Measurements from ENCODE around the gene MARK3.
"Not testable (repeated sequence)": the region's sequence is repeated elsewhere in the genome, so short reads cannot be mapped to it uniquely, and the experiment has no call there.

Gene MARK3

DNA sequence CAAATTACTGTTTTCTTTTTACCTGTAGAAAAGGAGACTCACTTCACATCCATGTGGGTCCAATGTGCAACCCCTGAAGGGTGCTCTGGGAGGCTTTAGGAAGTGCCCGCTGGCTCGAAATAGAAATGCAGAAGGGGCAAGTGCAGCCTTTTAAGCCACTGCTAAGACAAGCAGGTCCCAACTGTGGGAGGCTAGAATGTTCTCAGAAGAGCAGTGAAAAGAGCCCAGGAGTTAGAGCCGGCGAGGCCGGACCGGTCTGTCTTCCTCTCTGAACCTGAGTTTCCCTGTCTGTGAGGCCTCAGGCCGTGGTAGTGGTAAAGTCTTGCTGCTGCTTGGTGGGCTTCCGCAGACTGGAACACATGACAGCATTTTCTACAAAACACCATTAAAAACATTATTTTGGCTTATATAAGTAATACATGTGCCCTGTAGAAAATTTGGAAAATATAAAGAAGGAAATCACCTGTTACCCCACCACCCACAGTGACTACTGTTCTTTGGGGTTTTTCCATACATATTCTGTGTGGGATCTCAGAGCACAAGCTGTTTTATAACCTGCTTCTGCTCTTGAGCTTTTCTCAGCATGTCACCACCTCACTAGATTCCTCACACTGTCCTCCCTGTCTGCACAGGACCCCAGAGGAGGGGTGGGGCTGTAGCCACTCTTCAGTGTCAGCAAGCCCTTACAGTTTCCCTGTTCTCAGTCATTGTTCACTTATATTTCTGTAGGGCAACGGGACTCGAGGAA is 131.4 kb downstream of the MARK3 start:
- DNase-seq: no peak

GRCh38 chr14:103517174-103517566 is 132.0 kb downstream of the MARK3 start:
- no peak for DNase-seq

DNA sequence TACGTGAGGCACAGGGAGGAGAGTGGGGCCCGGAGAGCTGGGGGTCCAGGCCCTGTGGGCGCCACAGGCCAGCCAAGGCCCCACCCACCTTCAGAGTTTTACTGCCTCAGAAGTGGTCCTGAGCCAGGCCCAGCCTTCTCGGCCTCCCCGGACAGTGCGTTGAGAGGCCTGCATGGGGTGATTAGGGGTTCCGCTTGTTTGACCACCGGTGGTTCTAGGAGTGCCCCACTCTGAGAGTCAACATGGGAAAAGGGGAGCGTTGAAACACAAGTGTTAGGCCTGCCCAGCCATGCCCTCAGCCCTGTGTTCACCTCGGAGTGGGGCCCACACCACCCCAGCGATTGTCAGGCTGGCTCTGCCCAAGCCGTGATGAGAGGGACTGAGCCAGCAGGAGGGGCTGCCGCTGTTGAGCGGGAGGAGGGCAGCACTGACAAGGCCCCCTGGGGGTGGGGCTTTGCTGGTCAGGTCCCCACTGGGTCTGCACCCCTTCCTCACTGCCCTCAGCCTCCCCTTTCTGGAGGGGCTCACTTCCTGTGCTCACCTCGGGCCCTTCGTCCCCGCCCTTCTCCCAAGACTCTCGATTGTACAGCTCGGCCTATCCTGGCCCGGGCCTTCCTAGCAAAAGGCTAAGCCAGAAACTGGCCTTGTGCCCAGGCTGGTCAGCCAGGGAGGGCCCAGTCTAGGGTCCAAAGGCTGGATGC is 132.7 kb downstream of the MARK3 start:
- no peak for DNase-seq

DNA sequence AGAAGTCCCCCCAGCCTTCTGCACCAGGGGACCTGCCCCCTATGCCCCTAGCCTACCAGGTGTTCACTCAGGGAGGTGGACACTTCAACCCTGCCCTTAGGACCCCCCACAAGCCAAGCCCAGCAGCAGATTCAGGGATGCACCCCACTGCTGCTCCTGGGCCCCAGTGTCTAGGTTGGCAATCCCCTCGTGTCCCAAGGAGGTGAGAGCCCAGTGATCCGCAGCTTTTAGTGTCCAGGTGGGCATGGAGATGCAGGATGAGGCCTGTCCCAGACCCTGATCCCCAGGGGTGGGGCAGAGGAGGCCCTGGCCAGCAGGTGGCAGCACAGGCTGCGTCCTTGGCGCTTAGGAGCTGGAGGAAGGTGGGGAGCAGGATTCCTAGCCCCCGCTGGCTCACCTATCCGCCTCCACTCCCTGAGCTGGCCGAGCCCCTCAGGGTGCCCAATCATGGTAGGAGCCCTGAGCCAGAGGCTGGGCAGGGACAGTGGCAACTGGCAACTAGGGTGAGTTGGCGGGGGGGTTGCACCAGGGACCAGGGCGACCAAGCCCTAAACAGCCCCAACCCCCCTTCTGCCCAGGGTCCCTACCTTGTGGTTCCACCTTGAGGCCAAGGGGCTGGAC is 133.3 kb downstream of the MARK3 start:
- DNase-seq: peak; percentile 77

- no peak for DNase-seq
These were observed 134.0 kb downstream of the MARK3 start for GRCh38 chr14:103519043-103519836.

- DNase-seq: no peak
These were observed 134.6 kb downstream of the MARK3 start for GRCh38 chr14:103519837-103520212.

- DNase-seq: no peak
These were observed 135.0 kb downstream of the MARK3 start for GRCh38 chr14:103520269-103520656.

GRCh38 chr14:103520657-103521437 is 135.6 kb downstream of the MARK3 start:
- DNase-seq: peak; percentile 90

- no peak for DNase-seq
These were observed 136.3 kb downstream of the MARK3 start for GRCh38 chr14:103521438-103521950.

DNA sequence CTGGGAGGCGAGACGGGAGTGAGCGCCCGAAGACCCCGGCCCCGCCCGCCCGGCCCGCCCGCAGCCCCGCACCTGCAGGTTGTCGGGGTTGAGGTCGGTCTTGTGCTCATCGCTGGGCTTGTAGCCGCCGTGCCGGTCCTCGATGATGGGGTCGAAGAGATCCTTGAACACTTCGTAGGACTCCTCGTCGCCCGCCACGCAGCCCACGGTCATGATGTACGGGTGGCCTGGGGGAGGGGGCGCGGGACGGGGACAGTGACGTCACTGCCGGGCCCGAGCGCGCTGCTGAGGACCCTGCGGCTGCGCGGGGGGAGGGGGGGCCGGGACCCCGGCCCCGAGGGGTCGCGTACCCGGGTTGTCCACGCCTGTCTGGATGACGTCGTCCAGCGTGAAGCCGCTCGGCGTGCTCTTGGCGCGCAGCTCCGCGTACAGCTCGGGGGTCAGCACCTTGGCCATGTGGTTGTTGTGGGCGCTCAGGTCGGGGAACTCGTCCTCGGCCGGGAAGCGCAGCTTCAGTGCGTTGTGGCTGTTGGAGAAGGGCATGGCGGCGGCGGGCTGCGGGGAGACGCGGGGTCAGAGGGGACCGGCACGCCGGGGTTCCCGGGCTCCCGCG is 136.8 kb downstream of the MARK3 start:
- DNase-seq: peak; percentile 38

DNA sequence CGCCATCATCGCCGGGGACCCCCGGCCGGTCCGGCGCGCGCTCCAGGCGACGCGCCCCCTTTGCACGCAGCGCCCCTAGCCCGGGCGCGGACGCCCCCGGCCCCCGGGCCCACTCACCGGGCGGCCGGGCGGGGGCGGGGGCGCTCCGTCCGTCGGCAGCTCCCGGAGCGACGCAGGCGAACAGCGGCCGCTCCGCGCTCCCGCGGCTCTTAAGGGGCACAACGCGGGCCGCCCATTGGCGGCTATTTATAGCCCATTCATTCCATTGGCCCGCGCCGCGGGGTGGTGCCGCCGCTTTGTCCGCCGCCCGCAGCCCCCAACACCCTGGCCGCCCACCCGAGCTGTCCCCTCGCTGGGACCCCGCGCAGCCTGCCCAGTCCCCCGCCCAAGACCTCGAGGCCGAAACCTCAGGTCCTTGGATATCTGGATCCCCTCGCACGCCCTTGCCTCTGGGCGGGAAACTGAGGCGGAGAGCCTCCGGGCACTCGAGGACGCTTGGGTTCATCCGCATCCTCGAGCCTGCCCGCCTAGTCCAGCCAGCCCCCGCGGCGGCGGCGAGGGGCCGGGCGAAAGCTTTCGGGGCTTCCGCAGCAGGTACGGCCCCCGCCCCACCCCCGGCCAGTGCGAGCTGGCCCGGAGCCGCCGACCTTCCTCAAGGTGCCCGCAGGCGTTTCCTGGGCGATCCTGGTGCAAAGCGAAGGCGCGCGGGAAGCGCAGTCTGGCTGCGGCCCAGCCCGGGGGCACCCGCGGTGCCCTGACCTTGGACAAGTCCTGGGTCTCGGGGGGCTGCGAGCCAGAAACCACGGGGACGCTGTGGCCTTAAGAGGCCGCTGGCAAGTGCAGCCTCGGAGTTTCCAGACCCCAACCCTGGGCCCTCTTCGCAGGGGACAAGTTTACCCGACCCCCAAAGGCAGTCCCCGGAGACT is 137.7 kb downstream of the MARK3 start, which contains the start of gene CKB:
Gene CKB (minus strand): TSS at position 182 of the 926 bp plus-strand sequence. CDS start 337 bp downstream, outside the sequence.
- peak; percentile 94 for DNase-seq

GRCh38 chr14:103523575-103523954 is 138.3 kb downstream of the MARK3 start:
- DNase-seq: no peak

GRCh38 chr14:103524002-103524935 is 139.1 kb downstream of the MARK3 start:
- DNase-seq: no peak

GRCh38 chr14:103525430-103526246 is 140.4 kb downstream of the MARK3 start:
- DNase-seq: not testable (repeated sequence)

- no peak for DNase-seq
These were observed 141.2 kb downstream of the MARK3 start for GRCh38 chr14:103526247-103526913.

DNA sequence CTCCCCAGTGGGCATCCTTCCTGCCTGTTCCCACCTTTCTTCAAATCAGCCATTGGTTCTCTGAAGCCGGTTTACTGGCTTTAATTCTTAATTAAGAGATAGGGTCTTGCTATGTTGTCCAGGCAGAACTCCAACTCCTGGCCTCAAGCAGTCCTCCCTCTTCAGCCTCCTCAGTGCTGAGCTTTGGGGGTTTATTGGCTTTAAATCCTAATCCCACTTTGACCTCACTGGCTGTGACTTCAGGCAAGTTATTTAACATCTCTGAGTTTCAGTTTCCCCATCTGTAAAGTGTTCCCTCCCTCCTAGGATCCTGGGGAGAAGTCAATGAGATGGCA is 141.7 kb downstream of the MARK3 start:
- no peak for DNase-seq

GRCh38 chr14:103527408-103528145 is 142.4 kb downstream of the MARK3 start:
- DNase-seq: no peak
